GM12875 (cell line): ENCODE measurements around the gene ECT2L.

ENCODE experiments used
- H3K4me3 ChIP-seq: one replicate; pipeline ENCODE4 v1.5.1; 2011; ENCODE audit warnings: low read depth, low read length, control low read depth
- CTCF ChIP-seq: IDR thresholded peaks from 2 replicates; pipeline ENCODE4 v1.5.1; 2011; ENCODE audit warnings: low read depth, mild to moderate bottlenecking, control low read depth, inconsistent platforms, low read length, moderate library complexity, borderline replicate concordance; ENCODE audit not compliant: insufficient read depth

Gene ECT2L

GRCh38 chr6:138787138-138787537 is 8.7 kb upstream of the ECT2L start:
- H3K4me3 ChIP-seq = no peak overlapping the region
- no peak for TF ChIP-seq CTCF

- no peak for TF ChIP-seq CTCF
- no peak overlapping the region for H3K4me3 ChIP-seq
These were observed 884 bp downstream of the ECT2L start for GRCh38 chr6:138796771-138797170.

GRCh38 chr6:138797806-138798446 is 2.0 kb downstream of the ECT2L start:
- TF ChIP-seq CTCF = no peak
- H3K4me3 ChIP-seq = no peak overlapping the region

- H3K4me3 ChIP-seq = no peak overlapping the region
- no peak for TF ChIP-seq CTCF
These were observed 4.7 kb downstream of the ECT2L start for GRCh38 chr6:138800377-138801150.

GRCh38 chr6:138803331-138803730 is 7.4 kb downstream of the ECT2L start:
- TF ChIP-seq CTCF = no peak
- H3K4me3 ChIP-seq = no peak overlapping the region

- no peak overlapping the region for H3K4me3 ChIP-seq
- no peak for TF ChIP-seq CTCF
These were observed 8.0 kb downstream of the ECT2L start for GRCh38 chr6:138803861-138804260.

GRCh38 chr6:138805016-138805765 is 9.3 kb downstream of the ECT2L start:
- no peak overlapping the region for H3K4me3 ChIP-seq
- no peak for TF ChIP-seq CTCF
